ENCODE data around the gene HCN4. TPM values are rescaled to one million over a fixed set of nuclear protein-coding genes. Genes with fewer than 3 reads are reported as not detected.

HCN4 gene
- total and polyA plus RNA-seq, 2 of the 8 experiments (the other 6 are each of a cell fraction or from before 2014, with no cell fraction given) = 3.7 to 8.5 TPM

DNA sequence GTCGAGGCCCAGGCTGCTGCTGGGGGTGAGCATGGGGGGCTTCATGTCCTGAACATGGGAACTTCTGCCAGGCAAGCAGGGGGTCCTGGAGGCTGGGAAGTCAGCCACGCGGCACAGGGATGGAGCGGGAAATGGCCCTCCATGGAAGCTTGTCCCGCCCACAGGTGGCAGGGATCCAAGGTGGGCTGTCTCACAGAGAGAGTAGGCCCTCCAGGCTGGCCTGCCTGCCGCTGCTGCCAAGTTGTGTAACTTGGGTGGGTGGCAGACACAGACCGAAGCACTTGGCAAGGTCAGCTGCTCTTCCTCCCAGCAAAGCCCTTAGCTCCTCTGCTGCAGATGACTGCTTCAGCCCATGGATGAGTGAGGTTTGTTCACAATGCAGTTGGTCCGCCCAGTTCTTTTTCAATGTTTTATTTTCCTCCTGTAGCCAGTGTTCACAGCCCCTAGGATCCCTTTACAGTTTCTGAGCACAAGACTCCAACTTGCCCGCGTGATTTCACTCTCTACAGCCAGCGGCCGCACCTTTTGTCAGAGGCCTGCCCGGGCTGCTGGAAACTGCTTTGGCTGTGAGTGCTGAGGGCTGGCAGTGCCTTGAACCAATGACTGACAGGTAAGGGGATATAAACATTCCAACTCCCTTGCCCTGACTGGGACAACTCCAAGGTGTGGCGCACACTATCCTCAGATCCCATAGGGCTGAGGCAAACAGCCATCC lies 26.7 kb downstream of the HCN4 start (continued):
- TF ChIP-seq NANOG (IDR thresholded peaks at IDR 0.05; ENCODE audit: insufficient read depth, low read depth, low read length, poor library complexity, severe bottlenecking) (no peak), CHD7 (IDR thresholded peaks at IDR 0.05; ENCODE audit: insufficient replicate concordance, low read length) (no peak), CHD1 (IDR thresholded peaks at IDR 0.05; ENCODE audit: low read depth, low read length) (no peak), SIRT6 (IDR thresholded peaks at IDR 0.05; ENCODE audit: low read length) (no peak), YY1 (IDR thresholded peaks at IDR 0.05; ENCODE audit: low read depth, low read length) (no peak), MAX (IDR thresholded peaks at IDR 0.05) (no peak), PHF8 (conservative IDR thresholded peaks at IDR 0.05; ENCODE audit: low read depth, low read length) (no peak)
- TF ChIP-seq, protein P1, sequence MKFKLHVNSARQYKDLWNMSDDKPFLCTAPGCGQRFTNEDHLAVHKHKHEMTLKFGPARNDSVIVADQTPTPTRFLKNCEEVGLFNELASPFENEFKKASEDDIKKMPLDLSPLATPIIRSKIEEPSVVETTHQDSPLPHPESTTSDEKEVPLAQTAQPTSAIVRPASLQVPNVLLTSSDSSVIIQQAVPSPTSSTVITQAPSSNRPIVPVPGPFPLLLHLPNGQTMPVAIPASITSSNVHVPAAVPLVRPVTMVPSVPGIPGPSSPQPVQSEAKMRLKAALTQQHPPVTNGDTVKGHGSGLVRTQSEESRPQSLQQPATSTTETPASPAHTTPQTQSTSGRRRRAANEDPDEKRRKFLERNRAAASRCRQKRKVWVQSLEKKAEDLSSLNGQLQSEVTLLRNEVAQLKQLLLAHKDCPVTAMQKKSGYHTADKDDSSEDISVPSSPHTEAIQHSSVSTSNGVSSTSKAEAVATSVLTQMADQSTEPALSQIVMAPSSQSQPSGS (IDR thresholded peaks at IDR 0.05; ENCODE audit: low read length) = no peak
